GM18861 (cell line): ENCODE results near the gene TMEM231.

Source experiments
- ATAC-seq: cut with Tn5 transposase; IDR thresholded peaks from one replicate; pipeline ENCODE4 v1.9.1; 2021; ENCODE audit not compliant: unreplicated experiment

TMEM231 gene

GRCh38 chr16:75494661-75495075 is 61.4 kb downstream of the TMEM231 start:
- no peak for ATAC-seq

GRCh38 chr16:75494184-75494583 is 61.9 kb downstream of the TMEM231 start:
- ATAC-seq, result no peak

GRCh38 chr16:75491876-75492275 is 64.2 kb downstream of the TMEM231 start:
- ATAC-seq, result no peak

- ATAC-seq, result no peak
Observed at GRCh38 chr16:75488322-75488721, 67.7 kb downstream of the TMEM231 start.
